HL-60 (cell line): ENCODE results near the gene C1QL1.

ENCODE experiments used
- CTCF ChIP-seq: IDR thresholded peaks from one replicate; pipeline ENCODE4 v1.5.1; 2011; ENCODE audit warnings: low read length, control low read depth, inconsistent platforms; ENCODE audit not compliant: insufficient read depth
- POLR2AphosphoS5 ChIP-seq: IDR thresholded peaks from 2 replicates; pipeline ENCODE4 v1.6.1; 2012; ENCODE audit warnings: low read depth
- REST ChIP-seq: IDR thresholded peaks from 2 replicates; pipeline ENCODE4 v1.6.1; 2012; ENCODE audit warnings: low read depth; ENCODE audit not compliant: insufficient replicate concordance
- SPI1 ChIP-seq: IDR thresholded peaks from 2 replicates; pipeline ENCODE4 v1.6.1; 2012; ENCODE audit warnings: low read depth, mild to moderate bottlenecking, borderline replicate concordance

GRCh38 chr17:44941712-44942331 is 26.3 kb downstream of the C1QL1 start:
- TF ChIP-seq CTCF: no peak
- no peak for TF ChIP-seq POLR2AphosphoS5
- no peak for TF ChIP-seq SPI1
- no peak for TF ChIP-seq REST
